ENCODE data around the gene EFL1. TPM values are rescaled to one million over a fixed set of nuclear protein-coding genes. Genes with fewer than 3 reads are reported as not detected.
"Not testable (repeated sequence)": the region's sequence is repeated elsewhere in the genome, so short reads cannot be mapped to it uniquely, and the experiment has no call there.

Gene EFL1
- total RNA-seq: 10 to 100 TPM; 18.3 to 25.3 (median 22.2) TPM

DNA sequence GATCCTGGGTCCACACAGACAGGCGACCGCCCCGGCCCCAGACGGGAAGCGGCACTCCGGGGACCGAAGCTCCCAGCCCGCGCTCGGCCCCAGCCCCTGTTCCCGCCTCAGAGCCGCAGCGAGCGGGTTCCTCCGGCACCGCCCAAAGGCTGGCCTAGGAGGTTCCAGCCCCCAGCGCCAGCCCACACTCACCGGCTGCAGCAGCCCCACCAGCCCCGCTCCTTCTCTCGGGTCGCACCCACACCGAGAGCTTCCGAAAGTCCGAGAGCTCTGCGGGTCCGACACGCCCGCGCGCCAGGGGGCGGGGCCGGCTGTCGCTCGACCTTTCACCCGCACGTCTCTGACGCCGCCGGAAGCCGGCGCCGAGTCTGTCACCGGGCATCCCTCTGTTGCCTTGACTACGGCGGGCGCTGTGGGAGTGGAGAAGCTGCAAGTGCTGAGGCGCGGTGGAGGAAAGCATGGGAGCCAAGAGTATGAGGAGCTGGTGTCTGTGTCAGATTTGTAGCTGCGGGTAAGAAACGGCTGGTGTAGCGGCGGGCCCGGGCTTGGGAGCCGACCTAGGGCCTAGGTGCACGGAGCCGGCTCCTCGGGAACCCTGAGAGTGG is at the start of gene EFL1, which contains the start of gene SAXO2:
EFL1 (minus strand) TSS at position 313 of the 605 bp plus-strand sequence. CDS start 956 bp downstream, outside the sequence.
SAXO2 (plus strand) TSS at position 397 of the 605 bp plus-strand sequence; CDS start at position 459, 62 bp downstream.
- peak within 1 kb of the TSS; percentile 73 for H3K27ac ChIP-seq
- TF ChIP-seq POLR2AphosphoS5 (IDR thresholded peaks at IDR 0.05): peak in 1 of 3 donors; percentile 27
- TF ChIP-seq, protein P1, sequence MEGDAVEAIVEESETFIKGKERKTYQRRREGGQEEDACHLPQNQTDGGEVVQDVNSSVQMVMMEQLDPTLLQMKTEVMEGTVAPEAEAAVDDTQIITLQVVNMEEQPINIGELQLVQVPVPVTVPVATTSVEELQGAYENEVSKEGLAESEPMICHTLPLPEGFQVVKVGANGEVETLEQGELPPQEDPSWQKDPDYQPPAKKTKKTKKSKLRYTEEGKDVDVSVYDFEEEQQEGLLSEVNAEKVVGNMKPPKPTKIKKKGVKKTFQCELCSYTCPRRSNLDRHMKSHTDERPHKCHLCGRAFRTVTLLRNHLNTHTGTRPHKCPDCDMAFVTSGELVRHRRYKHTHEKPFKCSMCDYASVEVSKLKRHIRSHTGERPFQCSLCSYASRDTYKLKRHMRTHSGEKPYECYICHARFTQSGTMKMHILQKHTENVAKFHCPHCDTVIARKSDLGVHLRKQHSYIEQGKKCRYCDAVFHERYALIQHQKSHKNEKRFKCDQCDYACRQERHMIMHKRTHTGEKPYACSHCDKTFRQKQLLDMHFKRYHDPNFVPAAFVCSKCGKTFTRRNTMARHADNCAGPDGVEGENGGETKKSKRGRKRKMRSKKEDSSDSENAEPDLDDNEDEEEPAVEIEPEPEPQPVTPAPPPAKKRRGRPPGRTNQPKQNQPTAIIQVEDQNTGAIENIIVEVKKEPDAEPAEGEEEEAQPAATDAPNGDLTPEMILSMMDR (IDR thresholded peaks at IDR 0.05): no peak
- H3K4me3 ChIP-seq: peak within 1 kb of the TSS; percentile 72
- H3K36me3 ChIP-seq: peaks cover 11% of the 10 kb centered on the region
- peak; percentile 95 for DNase-seq (ENCODE audit: low spot score in 2 of 2)
- no peaks in the 10 kb centered on the region for H3K9me3 ChIP-seq
- H3K4me1 ChIP-seq: peaks cover 17% of the 10 kb centered on the region
- no peaks in the 10 kb centered on the region for H3K27me3 ChIP-seq
- 0% methylated on average over 22 of the region's 57 CpGs for WGBS

DNA sequence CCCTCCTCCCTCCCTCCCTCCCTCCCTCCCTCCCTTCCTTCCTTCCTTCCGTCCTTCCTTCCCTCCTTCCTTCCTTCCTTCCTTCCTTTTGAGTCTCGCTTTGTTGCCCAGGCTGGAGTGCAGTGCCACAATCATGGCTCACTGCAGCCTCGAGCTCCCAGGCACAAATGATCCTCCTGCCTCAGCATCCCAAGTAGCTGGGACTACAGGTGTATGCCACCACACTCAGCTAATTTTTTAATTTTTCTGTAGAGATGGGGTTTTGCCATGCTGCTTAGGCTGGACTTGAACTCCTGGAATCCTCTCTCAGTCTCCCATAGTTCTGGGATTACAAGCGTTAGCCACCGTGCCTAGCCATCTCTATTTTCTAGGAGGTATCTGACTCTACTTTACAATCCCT is 48.8 kb upstream of the EFL1 start:
- 84% methylated on average over 5 of the region's 5 CpGs for WGBS
- H3K9me3 ChIP-seq, H3K36me3 ChIP-seq, H3K27ac ChIP-seq, H3K27me3 ChIP-seq, H3K4me1 ChIP-seq, H3K4me3 ChIP-seq: not testable (repeated sequence)
- peak in 1 of 2 donors; percentile 18 for DNase-seq (ENCODE audit: low spot score in 2 of 2)

DNA sequence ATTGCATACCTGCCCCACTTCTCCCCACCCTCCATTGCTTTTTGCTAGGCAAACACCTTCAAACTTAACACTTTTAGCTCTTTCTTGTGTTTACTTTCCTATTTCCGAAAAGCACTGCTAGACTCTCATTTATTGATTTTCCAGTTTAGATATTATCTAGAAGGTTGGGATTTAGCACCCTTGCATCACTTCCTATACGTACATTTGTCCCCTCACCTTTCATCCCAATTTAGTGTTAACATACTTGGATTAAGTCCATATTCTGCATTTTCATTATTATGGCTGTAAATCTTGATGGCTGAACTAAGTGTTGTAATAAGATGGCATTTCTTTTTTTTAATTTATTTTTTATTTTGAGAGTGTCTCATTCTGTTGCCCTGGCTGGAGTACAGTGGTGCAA is 47.3 kb upstream of the EFL1 start:
- TF ChIP-seq POLR2A (IDR thresholded peaks at IDR 0.05): no peak
- TF ChIP-seq, protein P1 (IDR thresholded peaks at IDR 0.05): no peak
- TF ChIP-seq POLR2AphosphoS5 (IDR thresholded peaks at IDR 0.05): no peak
- no peak for TF ChIP-seq EP300 (IDR thresholded peaks at IDR 0.05)
- H3K9me3 ChIP-seq: no peaks in the 10 kb centered on the region
- H3K27ac ChIP-seq: no peak overlapping the region
- H3K4me3 ChIP-seq: no peak overlapping the region
- H3K36me3 ChIP-seq: no peaks in the 10 kb centered on the region
- no peak for DNase-seq (ENCODE audit: low spot score in 2 of 2)
- WGBS: 91% methylated on average over 2 of the region's 2 CpGs
- no peaks in the 10 kb centered on the region for H3K27me3 ChIP-seq
- no peaks in the 10 kb centered on the region for H3K4me1 ChIP-seq

DNA sequence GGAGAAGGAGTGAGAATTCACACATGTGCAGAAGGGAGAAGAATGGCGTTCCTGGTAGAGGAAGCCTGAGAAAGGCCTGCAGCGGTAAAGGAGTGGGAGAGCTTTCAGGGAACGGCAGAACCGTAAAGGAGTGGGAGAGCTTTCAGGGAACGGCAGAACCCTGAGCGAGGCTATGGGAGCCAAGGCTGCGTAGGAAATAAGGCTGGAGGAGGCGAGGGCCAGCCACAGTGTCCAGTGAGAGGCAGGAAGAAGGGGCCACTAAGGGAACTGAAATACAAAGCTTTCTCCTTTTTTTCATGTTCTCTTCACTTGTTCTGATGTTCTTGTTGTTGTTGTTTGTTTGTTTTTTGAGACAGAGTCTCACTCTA is 45.2 kb upstream of the EFL1 start:
- no peak overlapping the region for H3K4me3 ChIP-seq
- DNase-seq (ENCODE audit: low spot score in 2 of 2): peak; percentile 6 to 52
- no peaks in the 10 kb centered on the region for H3K4me1 ChIP-seq
- H3K36me3 ChIP-seq: no peaks in the 10 kb centered on the region
- no peak overlapping the region for H3K27ac ChIP-seq
- no peaks in the 10 kb centered on the region for H3K9me3 ChIP-seq
- H3K27me3 ChIP-seq: no peaks in the 10 kb centered on the region
- TF ChIP-seq POLR2A (IDR thresholded peaks at IDR 0.05): no peak
- no peak for TF ChIP-seq POLR2AphosphoS5 (IDR thresholded peaks at IDR 0.05)
- WGBS: 77% methylated on average over 8 of the region's 8 CpGs

DNA sequence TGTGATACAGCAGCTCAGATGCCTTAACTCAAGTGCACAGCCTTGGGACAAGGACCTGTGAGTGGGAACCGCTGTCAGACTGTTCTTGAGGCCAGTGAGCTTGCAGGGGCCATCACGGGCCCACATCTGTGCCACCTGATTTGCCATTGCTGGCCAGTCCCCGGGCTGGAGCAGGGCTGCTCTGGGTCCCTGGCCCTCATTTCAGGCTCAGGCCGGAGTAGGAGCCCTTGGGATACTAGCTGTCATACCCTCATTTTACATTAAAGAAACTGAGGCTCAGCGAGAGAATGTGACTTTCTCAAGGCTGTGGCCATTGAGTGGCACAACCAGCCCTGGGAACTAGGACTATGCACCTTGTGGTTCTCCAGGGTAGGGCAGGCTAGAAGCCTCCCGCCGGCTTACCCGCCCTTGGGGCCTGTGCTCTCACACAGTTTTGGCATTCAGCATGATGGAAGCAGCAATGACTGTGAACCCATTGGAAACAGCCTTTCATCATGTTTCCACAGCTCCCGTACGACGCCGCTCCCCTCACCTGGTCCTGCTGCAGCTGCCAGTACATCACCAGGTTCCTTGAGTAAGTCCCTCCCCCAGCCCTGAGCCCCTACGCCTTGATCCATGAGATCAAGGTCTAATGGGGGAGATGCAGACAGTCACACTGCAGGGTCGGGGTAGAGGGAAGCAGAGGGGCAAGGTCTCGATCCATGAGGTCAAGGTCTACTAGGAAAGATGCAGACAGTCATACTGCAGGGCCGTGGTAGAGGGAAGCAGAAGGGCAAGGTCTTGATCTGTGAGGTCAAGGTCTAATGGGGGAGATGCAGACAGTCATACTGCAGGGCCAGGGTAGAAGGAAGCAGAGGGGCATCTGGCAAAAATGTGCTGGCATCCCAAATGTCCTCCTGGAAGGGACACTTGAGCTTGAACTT is 44.5 kb upstream of the EFL1 start:
- no peaks in the 10 kb centered on the region for H3K27me3 ChIP-seq
- peak; percentile 22 to 55 for DNase-seq (ENCODE audit: low spot score in 2 of 2)
- no peak overlapping the region for H3K27ac ChIP-seq
- no peaks in the 10 kb centered on the region for H3K36me3 ChIP-seq
- H3K9me3 ChIP-seq: no peaks in the 10 kb centered on the region
- TF ChIP-seq POLR2A (IDR thresholded peaks at IDR 0.05) (no peak), EP300 (IDR thresholded peaks at IDR 0.05) (no peak), POLR2AphosphoS5 (IDR thresholded peaks at IDR 0.05) (no peak)
- TF ChIP-seq, protein P1 (IDR thresholded peaks at IDR 0.05): no peak
- WGBS: 79% methylated on average over 12 of the region's 16 CpGs
- H3K4me3 ChIP-seq: no peak overlapping the region
- no peaks in the 10 kb centered on the region for H3K4me1 ChIP-seq

- no peaks in the 10 kb centered on the region for H3K9me3 ChIP-seq
- H3K4me3 ChIP-seq: no peak overlapping the region
- TF ChIP-seq EP300 (IDR thresholded peaks at IDR 0.05) (no peak), POLR2AphosphoS5 (IDR thresholded peaks at IDR 0.05) (no peak), POLR2A (IDR thresholded peaks at IDR 0.05) (no peak)
- TF ChIP-seq, protein P1 (IDR thresholded peaks at IDR 0.05): no peak
- no peaks in the 10 kb centered on the region for H3K27me3 ChIP-seq
- no peak overlapping the region for H3K27ac ChIP-seq
- 81% methylated on average over 6 of the region's 7 CpGs for WGBS
- no peaks in the 10 kb centered on the region for H3K4me1 ChIP-seq
- DNase-seq (ENCODE audit: low spot score in 2 of 2): peak in 1 of 2 donors; percentile 58
- no peaks in the 10 kb centered on the region for H3K36me3 ChIP-seq
Observed at GRCh38 chr15:82305621-82306048, 43.1 kb upstream of the EFL1 start.

Data from suprapubic skin (tissue), 4 donors.